ENCODE measurements around the gene TRAPPC3.

The TRAPPC3 gene

GRCh38 chr1:36111151-36111550 is 38.1 kb downstream of the TRAPPC3 start:
- Histone ChIP-seq H3K4me3 (IDR thresholded peaks at IDR 0.05; ENCODE audit: insufficient read depth, low read depth, low read length) (no peak overlapping the region), H3K36me3 (ENCODE audit: insufficient read depth) (no peaks in the 10 kb centered on the region), H3K9ac (no peak overlapping the region), H3K27ac (no peak overlapping the region), H4K20me1 (ENCODE audit: insufficient read depth) (no peaks in the 10 kb centered on the region), H2AFZ (ENCODE audit: low read depth) (no peak overlapping the region), H3K79me2 (ENCODE audit: insufficient read depth, low read depth) (no peaks in the 10 kb centered on the region), H3K4me1 (ENCODE audit: low read depth, poor library complexity, severe bottlenecking) (no peaks in the 10 kb centered on the region), H3K4me2 (no peak overlapping the region), H3K27me3 (ENCODE audit: insufficient read depth, low read depth) (no peaks in the 10 kb centered on the region)
- no peak for TF ChIP-seq CTCF (conservative IDR thresholded peaks at IDR 0.05; ENCODE audit: low read depth, low read length)

GRCh38 chr1:36109041-36109679 is 40.1 kb downstream of the TRAPPC3 start:
- no peaks in the 10 kb centered on the region for H3K4me1 ChIP-seq (ENCODE audit: low read depth, poor library complexity, severe bottlenecking)
- H2AFZ ChIP-seq (ENCODE audit: low read depth): no peak overlapping the region
- no peaks in the 10 kb centered on the region for H4K20me1 ChIP-seq (ENCODE audit: insufficient read depth)
- no peak overlapping the region for H3K4me3 ChIP-seq (IDR thresholded peaks at IDR 0.05; ENCODE audit: insufficient read depth, low read depth, low read length)
- H3K9ac ChIP-seq: no peak overlapping the region
- no peaks in the 10 kb centered on the region for H3K79me2 ChIP-seq (ENCODE audit: insufficient read depth, low read depth)
- H3K27me3 ChIP-seq (ENCODE audit: insufficient read depth, low read depth): no peaks in the 10 kb centered on the region
- no peak overlapping the region for H3K4me2 ChIP-seq
- H3K27ac ChIP-seq: no peak overlapping the region
- no peak for TF ChIP-seq CTCF (conservative IDR thresholded peaks at IDR 0.05; ENCODE audit: low read depth, low read length)
- no peaks in the 10 kb centered on the region for H3K36me3 ChIP-seq (ENCODE audit: insufficient read depth)

- Histone ChIP-seq H3K4me3 (IDR thresholded peaks at IDR 0.05; ENCODE audit: insufficient read depth, low read depth, low read length) (no peak overlapping the region), H3K36me3 (ENCODE audit: insufficient read depth) (no peaks in the 10 kb centered on the region), H3K4me2 (no peak overlapping the region), H3K27ac (no peak overlapping the region), H4K20me1 (ENCODE audit: insufficient read depth) (no peaks in the 10 kb centered on the region), H3K4me1 (ENCODE audit: low read depth, poor library complexity, severe bottlenecking) (no peaks in the 10 kb centered on the region), H3K79me2 (ENCODE audit: insufficient read depth, low read depth) (no peaks in the 10 kb centered on the region), H3K9ac (no peak overlapping the region), H3K27me3 (ENCODE audit: insufficient read depth, low read depth) (no peaks in the 10 kb centered on the region), H2AFZ (ENCODE audit: low read depth) (no peak overlapping the region)
- TF ChIP-seq CTCF (conservative IDR thresholded peaks at IDR 0.05; ENCODE audit: low read depth, low read length): no peak
Measured at GRCh38 chr1:36108314-36108713, 41.0 kb downstream of the TRAPPC3 start.

GRCh38 chr1:36107394-36107793 is 41.9 kb downstream of the TRAPPC3 start:
- no peaks in the 10 kb centered on the region for H3K79me2 ChIP-seq (ENCODE audit: insufficient read depth, low read depth)
- H3K36me3 ChIP-seq (ENCODE audit: insufficient read depth): no peaks in the 10 kb centered on the region
- TF ChIP-seq CTCF (conservative IDR thresholded peaks at IDR 0.05; ENCODE audit: low read depth, low read length): no peak
- H3K4me3 ChIP-seq (IDR thresholded peaks at IDR 0.05; ENCODE audit: insufficient read depth, low read depth, low read length): no peak overlapping the region
- H3K4me2 ChIP-seq: no peak overlapping the region
- H3K4me1 ChIP-seq (ENCODE audit: low read depth, poor library complexity, severe bottlenecking): no peaks in the 10 kb centered on the region
- no peak overlapping the region for H2AFZ ChIP-seq (ENCODE audit: low read depth)
- H3K27ac ChIP-seq: no peak overlapping the region
- H3K27me3 ChIP-seq (ENCODE audit: insufficient read depth, low read depth): no peaks in the 10 kb centered on the region
- H3K9ac ChIP-seq: no peak overlapping the region
- no peaks in the 10 kb centered on the region for H4K20me1 ChIP-seq (ENCODE audit: insufficient read depth)

Data from KMS-11 (cell line).